NCI-H1436 treated with DMSO at 0.1 percent for 48 hours (cell line): Measurements from ENCODE around the gene HLA-DRB5.
"Not testable (repeated sequence)": the region's sequence is repeated elsewhere in the genome, so short reads cannot be mapped to it uniquely, and the experiment has no call there.

Source experiments
- DNase-seq: peaks from one replicate; lab custom pipeline; 2025; lab: John Stamatoyannopoulos, UW

The HLA-DRB5 gene

GRCh38 chr6:32529697-32530430 is at the start of gene HLA-DRB5:
TSS of gene HLA-DRB5 (minus strand) at chr6:32530287. CDS start at chr6:32530224, 63 bp downstream.
- DNase-seq, result no peak

GRCh38 chr6:32578962-32579361 is 48.9 kb upstream of the HLA-DRB5 start:
- no peak for DNase-seq

GRCh38 chr6:32577493-32577892 is 47.4 kb upstream of the HLA-DRB5 start:
- not testable (repeated sequence) for DNase-seq

- no peak for DNase-seq
Measured at GRCh38 chr6:32576250-32576649, 46.2 kb upstream of the HLA-DRB5 start.

- DNase-seq, result no peak
Measured at GRCh38 chr6:32570363-32570905, 40.3 kb upstream of the HLA-DRB5 start.

- no peak for DNase-seq
Measured at GRCh38 chr6:32568561-32568960, 38.5 kb upstream of the HLA-DRB5 start.

- DNase-seq, result no peak
Measured at GRCh38 chr6:32566957-32567356, 36.9 kb upstream of the HLA-DRB5 start.

GRCh38 chr6:32565511-32565910 is 35.4 kb upstream of the HLA-DRB5 start:
- no peak for DNase-seq

GRCh38 chr6:32562940-32563339 is 32.9 kb upstream of the HLA-DRB5 start:
- DNase-seq, result no peak

GRCh38 chr6:32559747-32560146 is 29.7 kb upstream of the HLA-DRB5 start:
- no peak for DNase-seq

- DNase-seq, result no peak
Measured at GRCh38 chr6:32558426-32559057, 28.5 kb upstream of the HLA-DRB5 start.

GRCh38 chr6:32554116-32554965 is 24.3 kb upstream of the HLA-DRB5 start:
- no peak for DNase-seq

- no peak for DNase-seq
Measured at GRCh38 chr6:32553037-32553742, 23.1 kb upstream of the HLA-DRB5 start.

GRCh38 chr6:32551410-32551809 is 21.3 kb upstream of the HLA-DRB5 start:
- DNase-seq, result no peak

- DNase-seq, result no peak
Measured at GRCh38 chr6:32539839-32540238, 9.8 kb upstream of the HLA-DRB5 start.

- not testable (repeated sequence) for DNase-seq
Measured at GRCh38 chr6:32530431-32530793, 325 bp upstream of the HLA-DRB5 start.

- no peak for DNase-seq
Measured at GRCh38 chr6:32522302-32523047, 7.6 kb downstream of the HLA-DRB5 start.

- DNase-seq, result no peak
Measured at GRCh38 chr6:32519910-32520258, 10.2 kb downstream of the HLA-DRB5 start.

GRCh38 chr6:32519118-32519909 is 10.8 kb downstream of the HLA-DRB5 start:
- no peak for DNase-seq

GRCh38 chr6:32517654-32518445 is 12.2 kb downstream of the HLA-DRB5 start:
- no peak for DNase-seq
